HCEC 1CT (cell line): ENCODE data around the gene LSP1.

ENCODE experiments used
- DNase-seq: peaks from one replicate; pipeline ENCODE4 v3.0.0-alpha.2; 2017

Gene LSP1

GRCh38 chr11:1892116-1892515 lies 39.2 kb downstream of the LSP1 start:
- no peak for DNase-seq

GRCh38 chr11:1892558-1892957 lies 39.7 kb downstream of the LSP1 start:
- no peak for DNase-seq

DNA sequence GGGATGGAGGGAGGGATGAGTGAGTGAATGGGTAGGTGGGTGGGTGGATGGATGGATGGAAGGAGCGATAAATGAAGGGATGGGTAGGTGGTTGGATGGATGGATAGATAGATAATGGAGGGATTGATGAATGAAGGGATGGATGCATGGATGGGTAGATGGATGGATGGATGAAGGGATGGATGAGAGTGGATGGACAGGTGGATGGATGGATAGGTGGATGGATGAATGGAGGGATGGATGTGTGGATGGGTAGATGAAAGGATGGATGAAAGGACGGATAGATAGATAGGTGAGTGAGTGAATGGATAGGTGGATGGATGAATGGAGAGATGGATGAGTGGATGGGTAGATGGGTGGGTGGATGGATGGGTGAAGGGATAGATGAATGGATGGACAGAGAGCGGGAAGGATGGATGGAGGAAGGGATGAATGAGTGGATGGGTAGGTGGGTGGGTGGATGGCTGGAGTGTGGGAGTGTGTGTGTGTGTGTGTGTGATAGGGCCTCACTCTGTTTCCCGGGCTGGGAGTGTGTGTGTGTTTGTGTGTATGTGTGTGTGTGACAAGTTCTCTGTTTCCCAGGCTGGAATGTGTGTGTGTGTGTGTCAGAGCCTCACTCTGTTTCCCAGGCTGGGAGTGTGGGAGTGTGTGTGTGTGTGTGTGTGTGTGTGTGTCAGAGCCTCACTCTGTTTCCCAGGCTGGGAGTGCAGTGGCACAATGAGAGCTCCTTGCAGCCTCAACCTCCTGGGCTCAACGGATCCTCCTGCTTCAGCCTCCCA lies 40.9 kb downstream of the LSP1 start:
- DNase-seq: no peak

GRCh38 chr11:1894759-1895158 lies 41.9 kb downstream of the LSP1 start:
- DNase-seq: no peak

GRCh38 chr11:1896468-1896867 lies 43.6 kb downstream of the LSP1 start:
- no peak for DNase-seq

- DNase-seq: no peak
Observed at GRCh38 chr11:1896923-1897322, 44.0 kb downstream of the LSP1 start.

GRCh38 chr11:1899090-1899489 lies 46.2 kb downstream of the LSP1 start:
- no peak for DNase-seq

DNA sequence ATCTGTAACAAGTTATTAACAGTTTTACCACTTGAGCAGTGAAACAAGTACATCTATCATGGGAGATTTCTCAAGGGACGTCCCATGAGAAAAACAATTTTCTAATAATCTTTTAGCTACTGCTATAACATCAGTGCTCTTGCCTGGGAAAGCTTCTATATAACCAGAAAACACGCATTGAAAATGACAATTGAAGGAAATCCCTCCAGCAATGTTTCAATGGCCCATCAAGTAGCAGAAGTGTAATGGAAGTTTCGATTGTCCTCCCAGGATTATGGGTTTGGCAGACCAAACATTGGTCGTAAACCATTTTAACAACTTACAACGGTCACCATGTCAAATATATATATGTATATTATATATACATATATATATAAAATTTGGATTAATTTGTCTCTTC lies 46.8 kb downstream of the LSP1 start:
- no peak for DNase-seq

DNA sequence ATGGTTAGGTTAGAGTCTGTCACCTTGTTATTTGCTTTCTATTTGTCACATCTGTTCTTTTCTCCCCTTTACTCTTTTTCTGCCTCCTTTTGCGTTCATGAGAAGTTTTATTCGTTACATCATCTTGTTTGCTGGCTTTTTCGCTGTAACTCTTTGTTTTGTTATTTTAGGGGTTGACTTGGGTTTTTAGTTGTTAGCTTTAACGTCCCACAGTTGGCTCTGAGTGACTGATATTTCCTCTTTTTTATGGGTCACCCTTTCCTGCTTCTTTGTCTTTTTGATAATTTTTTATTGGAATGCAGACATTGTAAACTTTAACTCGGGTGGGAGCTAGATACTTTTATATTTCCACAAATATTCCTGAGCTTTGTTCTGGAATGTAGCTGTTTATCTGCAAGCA lies 53.3 kb downstream of the LSP1 start:
- DNase-seq: no peak

DNA sequence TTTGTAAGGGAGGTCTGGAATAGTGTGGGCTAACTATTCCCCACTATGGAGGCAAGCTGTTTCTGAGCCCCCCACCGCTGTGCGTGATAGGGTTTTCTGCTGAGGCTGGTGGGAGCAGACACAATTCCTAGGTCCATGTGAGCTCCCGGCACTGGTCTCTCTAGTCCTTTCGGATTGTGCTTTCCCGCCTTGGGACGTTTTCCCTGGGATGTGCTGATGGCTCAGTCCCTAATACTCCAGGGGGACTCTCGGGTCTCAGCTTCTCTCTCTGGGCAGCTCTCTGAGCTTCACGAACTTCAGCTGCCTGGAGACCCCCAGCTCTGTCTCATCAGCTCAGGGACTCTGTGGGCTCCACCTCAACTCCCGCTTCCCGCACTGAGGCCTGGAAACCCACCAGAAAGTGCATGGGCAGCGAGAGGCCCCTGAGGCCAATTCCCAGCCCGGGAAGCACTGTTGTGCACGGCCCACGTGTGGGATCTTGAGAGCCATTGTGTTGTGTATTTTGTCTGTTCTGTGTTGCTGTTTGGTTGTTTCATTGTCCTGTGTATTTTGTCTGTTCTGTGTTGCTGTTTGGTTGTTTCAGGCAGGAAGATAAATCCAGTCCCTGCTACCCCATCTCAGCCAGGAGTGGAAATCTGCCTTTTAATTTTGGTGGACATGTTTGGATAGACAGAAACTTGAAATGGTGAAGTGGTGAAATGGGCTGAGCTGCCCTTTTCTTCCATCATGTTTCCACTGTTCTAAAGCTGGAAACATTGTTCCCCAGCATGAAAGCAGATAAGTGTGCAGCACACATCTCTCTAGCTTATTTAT lies 53.9 kb downstream of the LSP1 start:
- no peak for DNase-seq

GRCh38 chr11:1908618-1909017 lies 55.7 kb downstream of the LSP1 start:
- no peak for DNase-seq

DNA sequence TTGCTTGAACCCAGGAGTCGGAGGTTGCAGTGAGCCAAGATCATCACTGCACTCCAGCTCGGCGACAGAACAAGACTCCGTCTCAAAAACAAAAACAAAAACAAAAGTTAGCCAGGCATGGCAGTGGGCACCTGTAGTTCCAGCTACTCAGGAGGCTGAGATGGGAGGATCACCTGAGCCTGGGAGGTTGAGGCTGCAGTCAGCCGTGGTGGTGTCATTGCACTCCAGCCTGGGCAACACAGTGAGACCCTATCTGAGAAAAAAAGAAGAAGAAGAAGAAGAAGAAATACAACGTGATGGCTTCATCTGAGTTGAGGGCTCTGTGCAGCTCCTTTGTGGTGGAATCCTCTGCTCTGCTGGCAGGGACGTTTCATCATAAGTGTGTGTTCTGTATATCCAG lies 56.6 kb downstream of the LSP1 start:
- DNase-seq: no peak

DNA sequence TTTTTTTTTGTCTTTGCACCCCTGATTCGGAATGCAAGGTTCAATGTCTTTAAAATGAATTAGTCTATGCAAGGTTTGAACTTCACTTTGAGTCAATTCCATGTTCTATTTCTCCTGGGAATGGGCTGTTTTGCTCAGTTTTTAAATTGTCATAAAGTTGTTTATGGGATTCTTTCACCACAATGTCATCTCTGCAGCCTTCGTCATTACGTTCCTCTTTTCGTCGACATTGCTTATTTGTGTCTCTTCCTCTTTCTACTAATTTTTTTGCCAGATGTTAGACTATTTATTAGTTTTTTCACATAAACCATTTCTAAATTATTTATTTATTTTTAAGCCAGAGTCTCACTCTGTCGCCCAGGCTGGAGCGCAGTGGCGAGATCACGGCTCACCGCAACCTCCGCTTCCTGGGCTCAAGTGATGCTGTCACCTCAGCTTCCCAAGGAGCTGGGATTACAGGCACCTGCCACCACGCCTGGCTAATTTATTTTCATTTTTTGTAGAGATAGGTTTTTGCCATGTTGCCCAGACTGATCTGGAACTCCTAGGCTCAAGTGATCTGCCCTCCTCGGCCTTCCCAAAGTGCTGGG lies 59.5 kb downstream of the LSP1 start:
- DNase-seq: no peak

DNA sequence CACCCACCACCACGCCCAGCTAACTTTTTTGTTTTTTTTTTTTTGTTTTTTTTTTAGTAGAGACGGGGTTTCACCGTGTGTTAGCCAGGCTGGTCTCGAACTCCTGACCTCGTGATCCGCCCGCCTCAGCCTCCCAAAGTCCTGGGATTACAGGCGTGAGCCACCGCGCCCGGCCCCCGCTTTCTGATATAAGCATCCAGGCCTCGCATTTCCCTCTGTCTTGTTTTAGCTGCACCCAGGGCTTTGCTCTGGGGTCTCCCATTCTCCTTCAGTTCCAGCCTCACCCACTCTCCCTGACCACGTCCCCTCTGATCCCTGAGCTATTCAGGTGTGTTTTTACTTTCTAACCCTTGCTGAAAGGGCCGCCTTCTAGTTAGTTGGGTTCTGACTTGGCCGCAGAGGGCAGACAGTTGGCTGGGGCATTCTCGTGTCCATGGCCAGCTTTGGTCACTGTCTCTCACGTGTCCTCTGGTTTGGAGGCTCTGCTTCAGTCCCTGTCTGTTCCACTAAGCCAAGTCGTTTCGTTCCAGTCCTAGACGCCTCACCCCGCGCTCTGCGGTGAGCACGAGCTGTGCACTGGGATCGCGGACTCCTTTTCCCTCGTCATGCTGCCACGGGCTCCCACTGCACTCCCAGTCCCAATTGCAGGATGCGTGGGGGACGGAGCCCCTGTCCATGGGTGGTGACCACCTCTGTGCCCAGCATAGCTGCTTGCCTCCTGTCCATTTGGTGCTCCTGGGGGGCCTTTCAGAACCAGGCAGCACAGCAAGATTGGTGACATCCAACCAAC lies 60.6 kb downstream of the LSP1 start:
- no peak for DNase-seq

DNA sequence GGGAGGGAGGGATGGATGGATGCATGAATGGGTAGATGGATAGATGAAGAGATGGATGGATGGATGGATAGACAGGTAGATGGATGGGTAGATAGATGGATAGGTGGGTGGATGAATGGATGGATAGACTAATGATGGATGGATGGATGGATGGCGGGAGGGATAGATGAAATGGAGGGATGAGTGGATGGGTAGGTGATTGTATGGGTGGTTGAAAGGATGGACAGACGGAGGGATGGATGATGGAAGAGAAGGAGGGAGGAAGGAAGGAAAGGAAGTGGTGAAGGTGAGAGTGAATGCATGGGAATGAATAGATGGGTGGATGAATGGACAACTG lies 62.9 kb downstream of the LSP1 start:
- no peak for DNase-seq

DNA sequence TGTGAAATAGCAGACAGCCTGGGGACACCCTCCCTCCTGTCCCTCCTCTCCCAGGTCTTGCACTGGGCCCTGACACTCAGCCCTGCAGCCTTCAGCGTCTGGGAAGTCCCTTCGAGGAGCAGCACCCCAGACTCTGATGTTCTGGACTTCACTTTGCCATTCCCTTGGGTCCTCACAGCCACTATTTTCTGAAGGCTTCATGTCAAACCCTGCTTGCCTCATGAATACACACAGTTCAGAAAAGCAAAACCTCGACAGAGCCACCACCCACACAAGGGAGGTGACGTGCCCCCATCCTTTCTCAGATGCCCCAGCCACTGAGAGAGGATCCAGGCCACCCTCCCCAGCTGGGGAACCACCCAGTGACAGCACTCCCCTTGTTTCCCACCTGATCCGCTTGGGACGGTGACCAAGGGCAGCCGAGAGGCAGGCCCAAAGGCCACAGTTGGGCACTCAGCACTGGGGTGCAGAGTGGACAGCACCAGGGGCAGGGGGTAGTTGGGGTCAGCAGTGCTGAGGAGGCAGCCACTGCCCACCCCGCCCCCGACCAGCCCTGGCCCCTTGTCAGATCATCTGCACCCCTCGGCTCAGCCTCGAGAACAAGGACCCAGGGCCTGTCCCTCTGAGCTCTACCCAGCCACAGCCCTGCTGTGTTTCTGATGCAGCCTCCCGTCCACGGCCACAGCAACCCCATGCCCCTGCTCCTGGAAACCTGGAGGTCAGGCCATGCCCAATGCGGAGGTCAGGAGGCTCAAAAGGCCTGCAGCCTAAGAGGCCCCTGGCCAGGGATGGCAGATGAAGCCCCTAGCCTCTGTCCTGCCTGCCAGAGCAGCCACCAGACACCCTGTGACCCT lies 63.5 kb downstream of the LSP1 start:
- DNase-seq: no peak

DNA sequence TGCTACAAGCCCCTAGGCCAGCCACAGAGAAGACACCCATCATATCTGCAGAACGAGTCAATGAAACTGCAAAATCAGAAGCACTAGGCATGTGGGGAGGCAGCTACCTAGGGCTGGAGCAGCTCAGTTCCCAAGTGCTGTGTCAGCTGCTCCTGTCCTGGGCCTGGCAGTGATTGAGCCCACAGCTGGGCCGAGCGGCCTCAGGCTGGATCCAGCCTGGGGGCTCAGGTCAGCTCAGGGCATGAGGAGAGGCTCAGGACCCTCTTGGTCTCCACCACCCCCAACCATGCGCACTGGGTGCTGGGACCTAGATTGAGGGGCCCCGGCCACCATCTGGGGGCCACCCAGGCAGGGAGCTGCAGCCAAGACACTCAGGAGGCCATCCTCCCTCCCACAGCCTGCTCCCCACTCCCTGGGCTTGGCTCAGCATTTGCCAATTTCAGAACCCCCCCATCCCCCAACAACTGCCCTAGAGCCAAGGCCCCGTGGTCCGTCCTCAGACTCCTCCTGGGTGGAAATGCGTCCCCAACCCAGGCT lies 64.2 kb downstream of the LSP1 start:
- no peak for DNase-seq

DNA sequence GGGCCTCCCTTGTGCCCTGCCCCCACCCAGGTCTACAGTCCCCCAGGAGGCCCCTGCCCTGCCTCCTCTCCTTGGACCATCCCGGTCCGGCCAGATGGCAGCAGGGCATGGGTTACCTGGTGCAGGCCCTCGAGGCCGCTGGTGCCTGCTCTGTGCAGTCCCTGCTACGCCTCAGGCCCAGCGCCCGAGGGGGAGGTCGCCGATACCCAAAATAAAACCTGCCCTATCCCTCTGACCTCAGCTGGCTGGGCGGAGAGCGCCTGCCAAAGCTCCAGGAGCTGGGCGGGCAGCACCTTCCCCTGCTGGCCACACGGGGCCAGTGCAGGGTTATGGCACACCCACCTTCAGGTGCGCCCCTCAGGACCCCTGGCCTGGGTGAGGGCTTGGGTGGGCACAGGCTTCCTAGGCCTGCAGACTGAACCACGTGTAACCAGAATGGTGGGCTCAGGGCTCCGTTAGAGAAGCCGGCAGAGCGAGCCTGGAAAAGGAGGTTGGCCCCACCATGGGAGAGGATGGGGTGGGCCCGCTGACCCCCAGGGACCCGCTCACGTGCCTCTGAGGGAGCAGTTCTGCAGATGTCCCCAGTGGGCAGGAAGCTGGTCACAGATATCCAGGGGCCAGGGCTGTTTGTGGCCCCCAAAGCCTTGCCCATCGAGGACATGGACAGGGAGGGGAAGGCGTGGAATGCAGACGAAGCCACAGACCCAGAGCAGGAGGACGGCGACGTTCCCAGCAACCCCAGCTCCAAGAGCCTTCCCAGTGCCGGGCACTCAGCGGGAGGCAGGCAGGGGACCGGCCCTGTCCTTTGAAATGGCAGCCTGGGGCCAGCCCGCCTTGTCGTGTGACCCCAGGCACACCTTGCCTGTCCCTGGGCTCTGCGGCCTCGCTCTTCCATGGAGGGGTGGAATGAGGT lies 64.9 kb downstream of the LSP1 start:
- no peak for DNase-seq

- no peak for DNase-seq
Observed at GRCh38 chr11:1918436-1919315, 65.8 kb downstream of the LSP1 start.
